Choroid plexus epithelial cell (primary cell): ENCODE data around the gene DIS3L.

Experiments used
- DNase-seq: peaks from one replicate; pipeline ENCODE4 v3.0.0-alpha.2; 2010; ENCODE audit warnings: low read depth
- H3K4me3 ChIP-seq: 2 replicates; pipeline ENCODE4 v1.5.1; 2011; ENCODE audit warnings: low read depth, mild to moderate bottlenecking, control low read depth, low read length, moderate library complexity
- TF ChIP-seq, protein P1 (sequence below): conservative IDR thresholded peaks from 2 replicates; pipeline ENCODE4 v1.5.1; 2011; ENCODE audit warnings: low read depth, mild to moderate bottlenecking, control low read depth, inconsistent platforms, low read length, moderate library complexity

Gene DIS3L

GRCh38 chr15:66278671-66279070 is 14.7 kb upstream of the DIS3L start:
- no peak for DNase-seq
- H3K4me3 ChIP-seq: no peak overlapping the region
- TF ChIP-seq, protein P1, sequence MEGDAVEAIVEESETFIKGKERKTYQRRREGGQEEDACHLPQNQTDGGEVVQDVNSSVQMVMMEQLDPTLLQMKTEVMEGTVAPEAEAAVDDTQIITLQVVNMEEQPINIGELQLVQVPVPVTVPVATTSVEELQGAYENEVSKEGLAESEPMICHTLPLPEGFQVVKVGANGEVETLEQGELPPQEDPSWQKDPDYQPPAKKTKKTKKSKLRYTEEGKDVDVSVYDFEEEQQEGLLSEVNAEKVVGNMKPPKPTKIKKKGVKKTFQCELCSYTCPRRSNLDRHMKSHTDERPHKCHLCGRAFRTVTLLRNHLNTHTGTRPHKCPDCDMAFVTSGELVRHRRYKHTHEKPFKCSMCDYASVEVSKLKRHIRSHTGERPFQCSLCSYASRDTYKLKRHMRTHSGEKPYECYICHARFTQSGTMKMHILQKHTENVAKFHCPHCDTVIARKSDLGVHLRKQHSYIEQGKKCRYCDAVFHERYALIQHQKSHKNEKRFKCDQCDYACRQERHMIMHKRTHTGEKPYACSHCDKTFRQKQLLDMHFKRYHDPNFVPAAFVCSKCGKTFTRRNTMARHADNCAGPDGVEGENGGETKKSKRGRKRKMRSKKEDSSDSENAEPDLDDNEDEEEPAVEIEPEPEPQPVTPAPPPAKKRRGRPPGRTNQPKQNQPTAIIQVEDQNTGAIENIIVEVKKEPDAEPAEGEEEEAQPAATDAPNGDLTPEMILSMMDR: no peak

- no peak overlapping the region for H3K4me3 ChIP-seq
- DNase-seq: no peak
- TF ChIP-seq, protein P1: no peak
Observed at GRCh38 chr15:66284271-66284670, 9.1 kb upstream of the DIS3L start.

GRCh38 chr15:66285533-66286280 is 7.7 kb upstream of the DIS3L start:
- DNase-seq: peak; percentile 19
- TF ChIP-seq, protein P1: no peak
- H3K4me3 ChIP-seq: no peak overlapping the region

DNA sequence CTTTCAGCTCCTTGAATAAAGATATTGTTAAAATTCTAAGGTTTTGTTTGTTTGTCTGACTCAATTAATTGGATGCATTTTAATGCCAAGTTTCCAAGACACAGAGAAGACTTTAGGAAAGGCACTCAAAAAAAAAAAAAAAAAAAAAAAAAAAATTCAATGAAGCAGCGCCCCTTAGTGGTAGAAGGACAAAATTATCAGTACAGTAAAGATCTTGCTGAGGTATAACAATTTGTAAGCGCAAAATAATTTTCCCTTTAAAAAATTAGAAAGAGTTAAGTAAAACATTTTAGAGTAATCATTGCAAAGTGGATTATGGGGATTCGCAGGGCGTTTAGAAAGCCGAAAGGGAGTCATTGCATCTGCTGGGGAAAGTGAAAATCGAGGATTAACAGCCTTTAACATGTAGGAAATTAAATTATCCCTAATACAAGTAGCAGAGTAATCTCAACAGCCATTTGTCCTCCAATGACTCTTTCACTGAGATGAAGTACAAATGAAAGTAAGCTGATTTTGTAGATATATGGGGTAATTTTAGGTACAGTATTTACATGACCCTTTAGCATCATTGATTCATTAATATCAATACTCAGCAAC is 5.8 kb upstream of the DIS3L start:
- peak; percentile 35 for DNase-seq
- no peak overlapping the region for H3K4me3 ChIP-seq
- TF ChIP-seq, protein P1: peak; percentile 52

DNA sequence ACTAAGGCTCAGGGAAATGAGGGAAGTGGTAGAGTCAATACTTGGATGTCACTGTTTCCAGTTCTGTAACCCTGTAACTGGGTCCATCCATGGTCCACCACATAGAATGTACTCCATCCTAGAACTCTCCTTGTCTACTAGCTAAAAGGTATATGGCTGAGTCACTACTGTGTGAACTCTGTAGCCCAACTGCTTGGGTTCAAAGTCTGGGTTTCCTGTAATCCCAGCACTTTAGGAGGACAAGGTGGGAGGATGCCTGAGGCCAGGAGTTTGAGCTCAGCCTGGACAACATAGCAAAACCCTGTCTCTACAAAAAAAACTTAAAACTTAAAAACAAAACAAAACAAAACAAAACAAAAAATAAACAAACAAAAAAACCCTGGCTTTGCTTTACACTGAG is 5.3 kb upstream of the DIS3L start:
- no peak overlapping the region for H3K4me3 ChIP-seq
- TF ChIP-seq, protein P1: no peak
- no peak for DNase-seq

- TF ChIP-seq, protein P1: no peak
- H3K4me3 ChIP-seq: no peak overlapping the region
- peak; percentile 39 for DNase-seq
Observed at GRCh38 chr15:66288551-66289185, 4.7 kb upstream of the DIS3L start.
